ENCODE results near the gene WDR4. TPM values are rescaled to one million over a fixed set of nuclear protein-coding genes. Genes with fewer than 3 reads are reported as not detected.

The WDR4 gene
- total and polyA plus RNA-seq, 9 of the 15 experiments (the other 6 are each of a cell fraction or from before 2014, with no cell fraction given) = 5.4 to 95.4 (median 32.1) TPM

- TF ChIP-seq TFE3 (CRISPR knock-in tag; IDR thresholded peaks at IDR 0.05) (no peak), GTF2A2 (tag; IDR thresholded peaks at IDR 0.05) (peak; percentile 43; the same call in 1 of the 2 replicates), MECOM (CRISPR knock-in tag; IDR thresholded peaks at IDR 0.05) (no peak), ELF2 (CRISPR knock-in tag; IDR thresholded peaks at IDR 0.05) (peak; percentile 61; the same call in 1 of the 2 replicates), FOXO4 (CRISPR knock-in tag; IDR thresholded peaks at IDR 0.05) (no peak), RFX1 (IDR thresholded peaks at IDR 0.05) (no peak), ZNF212 (CRISPR knock-in tag; IDR thresholded peaks at IDR 0.05) (no peak), ZBTB34 (CRISPR knock-in tag; IDR thresholded peaks at IDR 0.05) (no peak), ZNF384 (IDR thresholded peaks at IDR 0.05; ENCODE audit: low read depth, low read length) (no peak; the same call in 1 of the 2 replicates), PYGO2 (tag; IDR thresholded peaks at IDR 0.05) (no peak), PTRF (tag; IDR thresholded peaks at IDR 0.05) (no peak), SMAD4 (CRISPR knock-in tag; conservative IDR thresholded peaks at IDR 0.05) (peak; percentile 28), ZNF280B (CRISPR knock-in tag; IDR thresholded peaks at IDR 0.05) (0 out of 2 replicates have a peak, but pooled peaks have one; percentile 17), ZNF347 (CRISPR knock-in tag; IDR thresholded peaks at IDR 0.05; ENCODE audit: low read depth) (no peak), ZSCAN29 (IDR thresholded peaks at IDR 0.05) (0 out of 2 replicates have a peak, but pooled peaks have one; percentile 26), ARID3A (IDR thresholded peaks at IDR 0.05; ENCODE audit: borderline replicate concordance, low read depth, low read length) (no peak), SMARCA5 (IDR thresholded peaks at IDR 0.05) (no peak), POU5F1 (IDR thresholded peaks at IDR 0.05; ENCODE audit: borderline replicate concordance, low read depth, low read length, partially characterized antibody) (no peak), NCOA6 (IDR thresholded peaks at IDR 0.05) (no peak)
Measured at GRCh38 chr21:42892931-42893755, 13.8 kb upstream of the WDR4 start, which contains the start of gene NDUFV3 (continued).
